EH (cell line): ENCODE results near the gene FGD5.

ENCODE experiments used
- DNase-seq: peaks from one replicate; pipeline ENCODE4 v3.0.0-alpha.2; 2015; ENCODE audit warnings: low read depth

Gene FGD5

GRCh38 chr3:14929310-14930074 lies 110.7 kb downstream of the FGD5 start:
- DNase-seq = no peak

- DNase-seq = no peak
Measured at GRCh38 chr3:14933820-14934425, 115.2 kb downstream of the FGD5 start.

GRCh38 chr3:14935592-14936345 lies 117.0 kb downstream of the FGD5 start:
- DNase-seq = no peak

GRCh38 chr3:14938954-14939353 lies 120.2 kb downstream of the FGD5 start:
- no peak for DNase-seq

- DNase-seq = no peak
Measured at GRCh38 chr3:14941871-14942270, 123.1 kb downstream of the FGD5 start.

- no peak for DNase-seq
Measured at GRCh38 chr3:14943042-14943441, 124.3 kb downstream of the FGD5 start.

- no peak for DNase-seq
Measured at GRCh38 chr3:14946236-14946635, 127.5 kb downstream of the FGD5 start.

GRCh38 chr3:14946739-14947099 lies 128.0 kb downstream of the FGD5 start:
- DNase-seq = peak; percentile 1

GRCh38 chr3:14947100-14947885 lies 128.5 kb downstream of the FGD5 start, which contains the start of gene NR2C2:
Gene NR2C2 (plus strand): TSS chr3:14947583. CDS start chr3:15003915, 56,332 bp downstream.
- peak; percentile 83 for DNase-seq

GRCh38 chr3:14947886-14948608 lies 129.3 kb downstream of the FGD5 start:
- peak; percentile 95 for DNase-seq

- no peak for DNase-seq
Measured at GRCh38 chr3:14948609-14949038, 129.9 kb downstream of the FGD5 start.

- peak; percentile 43 for DNase-seq
Measured at GRCh38 chr3:14949126-14949525, 130.4 kb downstream of the FGD5 start.

GRCh38 chr3:14950274-14950673 lies 131.5 kb downstream of the FGD5 start:
- DNase-seq = no peak

GRCh38 chr3:14957153-14957552 lies 138.4 kb downstream of the FGD5 start:
- DNase-seq = no peak

- no peak for DNase-seq
Measured at GRCh38 chr3:14957925-14958324, 139.2 kb downstream of the FGD5 start.

- DNase-seq = no peak
Measured at GRCh38 chr3:14959359-14959943, 140.7 kb downstream of the FGD5 start.

- DNase-seq = peak; percentile 44
Measured at GRCh38 chr3:14962762-14963161, 144.0 kb downstream of the FGD5 start.

GRCh38 chr3:14967285-14967684 lies 148.5 kb downstream of the FGD5 start:
- DNase-seq = no peak

GRCh38 chr3:14969671-14970070 lies 150.9 kb downstream of the FGD5 start:
- peak; percentile 11 for DNase-seq

- DNase-seq = no peak
Measured at GRCh38 chr3:14976317-14976716, 157.6 kb downstream of the FGD5 start.

- no peak for DNase-seq
Measured at GRCh38 chr3:14980689-14981088, 161.9 kb downstream of the FGD5 start.
